Activated naive CD4-positive, alpha-beta T cell (primary cell): Measurements from ENCODE around the gene PACRG.

Experiments
- DNase-seq, 4 experiments: peaks; one replicate each; lab custom pipeline; 2025; lab: John Stamatoyannopoulos, UW

PACRG gene

GRCh38 chr6:163177892-163178420 is 450.2 kb downstream of the PACRG start:
- DNase-seq = no peak

- DNase-seq = no peak
Measured at GRCh38 chr6:163179061-163179460, 451.3 kb downstream of the PACRG start.

- DNase-seq = no peak
Measured at GRCh38 chr6:163179721-163180120, 451.9 kb downstream of the PACRG start.

- DNase-seq = no peak
Measured at GRCh38 chr6:163180874-163181541, 453.2 kb downstream of the PACRG start.

- no peak for DNase-seq
Measured at GRCh38 chr6:163181666-163182180, 453.9 kb downstream of the PACRG start.

GRCh38 chr6:163182696-163183095 is 454.9 kb downstream of the PACRG start:
- no peak for DNase-seq

- DNase-seq = no peak
Measured at GRCh38 chr6:163183806-163184205, 456.0 kb downstream of the PACRG start.

GRCh38 chr6:163185744-163186143 is 458.0 kb downstream of the PACRG start:
- no peak for DNase-seq

GRCh38 chr6:163186527-163186926 is 458.8 kb downstream of the PACRG start:
- no peak for DNase-seq

- no peak for DNase-seq
Measured at GRCh38 chr6:163187201-163187600, 459.4 kb downstream of the PACRG start.

GRCh38 chr6:163187606-163188005 is 459.8 kb downstream of the PACRG start:
- DNase-seq = no peak

GRCh38 chr6:163188746-163189145 is 461.0 kb downstream of the PACRG start:
- DNase-seq = no peak

- DNase-seq = no peak
Measured at GRCh38 chr6:163189609-163190008, 461.8 kb downstream of the PACRG start.

GRCh38 chr6:163190786-163191185 is 463.0 kb downstream of the PACRG start:
- DNase-seq = no peak

- no peak for DNase-seq
Measured at GRCh38 chr6:163191704-163192537, 464.1 kb downstream of the PACRG start.

- no peak for DNase-seq
Measured at GRCh38 chr6:163192591-163192990, 464.8 kb downstream of the PACRG start.

GRCh38 chr6:163193326-163193725 is 465.6 kb downstream of the PACRG start:
- DNase-seq = no peak

- DNase-seq = no peak
Measured at GRCh38 chr6:163195721-163196691, 468.2 kb downstream of the PACRG start.

- DNase-seq = no peak
Measured at GRCh38 chr6:163197839-163198238, 470.1 kb downstream of the PACRG start.

GRCh38 chr6:163198396-163198795 is 470.6 kb downstream of the PACRG start:
- no peak for DNase-seq

GRCh38 chr6:163199371-163199770 is 471.6 kb downstream of the PACRG start:
- DNase-seq = no peak

GRCh38 chr6:163200289-163200688 is 472.5 kb downstream of the PACRG start:
- no peak for DNase-seq
